ENCODE measurements around the gene SLC26A3. TPM values are rescaled to one million over a fixed set of nuclear protein-coding genes. Genes with fewer than 3 reads are reported as not detected.
A peak's percentile ranks its signal among the peaks of the same experiment; 100 is the strongest.

SLC26A3 gene
- total and polyA plus RNA-seq, 2 experiments from 2014 or later: not detected

GRCh38 chr7:107811934-107812333 is 8.9 kb upstream of the SLC26A3 start:
- H4K20me1 ChIP-seq (replicated peaks; ENCODE audit: insufficient read depth): no peaks in the 10 kb centered on the region
- no peaks in the 10 kb centered on the region for H3K36me3 ChIP-seq (ENCODE audit: insufficient read depth)
- H3K27me3 ChIP-seq (ENCODE audit: insufficient read depth): no peaks in the 10 kb centered on the region
- DNase-seq (ENCODE audit: low spot score) (no peak), ATAC-seq (no peak)
- H3K4me1 ChIP-seq (ENCODE audit: insufficient read depth): no peaks in the 10 kb centered on the region
- H2AFZ ChIP-seq: no peak overlapping the region
- no peak overlapping the region for H3K4me3 ChIP-seq
- no peaks in the 10 kb centered on the region for H3F3A ChIP-seq (replicated peaks; ENCODE audit: low read depth)
- no peak overlapping the region for H3K27ac ChIP-seq (ENCODE audit: low read depth)
- H3K27ac Mint-ChIP-seq: no peak overlapping the region
- no peak overlapping the region for H3K4me3 Mint-ChIP-seq
- no peaks in the 10 kb centered on the region for H3K36me3 Mint-ChIP-seq (ENCODE audit: low read depth)
- no peaks in the 10 kb centered on the region for H3K9me3 Mint-ChIP-seq
- TF ChIP-seq POLR2AphosphoS5 (IDR thresholded peaks at IDR 0.05; ENCODE audit: low read depth) (no peak), JUNB (IDR thresholded peaks at IDR 0.05; ENCODE audit: unreplicated experiment) (no peak), ZNF331 (CRISPR knock-in tag; IDR thresholded peaks at IDR 0.05; ENCODE audit: low read depth) (no peak)
- H3K27me3 Mint-ChIP-seq (ENCODE audit: insufficient read depth, low read depth, poor library complexity): peaks cover 2% of the 10 kb centered on the region
- H3K4me2 ChIP-seq: no peak overlapping the region
- no peaks in the 10 kb centered on the region for H3K79me2 ChIP-seq (replicated peaks; ENCODE audit: insufficient read depth)
- H3K4me1 Mint-ChIP-seq: no peaks in the 10 kb centered on the region
- no peaks in the 10 kb centered on the region for H3K9me2 ChIP-seq (ENCODE audit: insufficient read depth)

DNA sequence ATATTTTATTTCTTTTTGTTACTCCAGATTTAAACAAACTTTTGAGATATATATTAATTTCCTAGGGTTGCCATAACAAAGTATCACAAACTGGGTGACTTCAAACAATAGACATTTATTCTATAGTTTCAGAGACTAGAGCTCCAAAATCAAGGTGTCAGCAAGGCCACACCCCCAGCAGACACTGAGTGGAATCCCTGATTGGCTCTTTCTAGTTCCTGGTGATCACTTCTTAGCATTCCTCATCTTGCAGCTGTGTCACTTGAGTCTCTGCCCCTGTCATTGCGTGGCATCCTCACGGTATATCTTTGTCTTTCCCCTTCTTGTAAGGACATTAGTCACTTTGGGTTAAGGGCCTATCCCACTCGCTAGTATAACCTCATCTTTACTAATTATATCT is 7.6 kb upstream of the SLC26A3 start:
- Mint-ChIP-seq H3K27me3 (ENCODE audit: insufficient read depth, low read depth, poor library complexity) (peaks cover 2% of the 10 kb centered on the region), H3K4me1 (no peaks in the 10 kb centered on the region), H3K36me3 (ENCODE audit: low read depth) (no peaks in the 10 kb centered on the region), H3K4me3 (no peak overlapping the region), H3K27ac (no peak overlapping the region), H3K9me3 (no peaks in the 10 kb centered on the region)
- H3K4me1 ChIP-seq (ENCODE audit: insufficient read depth): no peaks in the 10 kb centered on the region
- DNase-seq (ENCODE audit: low spot score): peak; percentile 19
- H3K4me3 ChIP-seq: no peak overlapping the region
- no peaks in the 10 kb centered on the region for H3K36me3 ChIP-seq (ENCODE audit: insufficient read depth)
- no peak overlapping the region for H3K4me2 ChIP-seq
- TF ChIP-seq ZNF331 (CRISPR knock-in tag; IDR thresholded peaks at IDR 0.05; ENCODE audit: low read depth) (no peak), ETS1 (IDR thresholded peaks at IDR 0.05) (no peak), REST (IDR thresholded peaks at IDR 0.05; ENCODE audit: unreplicated experiment) (no peak), CTCF (conservative IDR thresholded peaks at IDR 0.05; ENCODE audit: low read depth in 2 of 2) (no peak), EZH2phosphoT487 (IDR thresholded peaks at IDR 0.05; ENCODE audit: unreplicated experiment) (no peak)
- no peaks in the 10 kb centered on the region for H3K9me2 ChIP-seq (ENCODE audit: insufficient read depth)
- ATAC-seq: peak; percentile 58
- H3F3A ChIP-seq (replicated peaks; ENCODE audit: low read depth): no peaks in the 10 kb centered on the region
- H3K27ac ChIP-seq (ENCODE audit: low read depth): no peak overlapping the region
- no peaks in the 10 kb centered on the region for H4K20me1 ChIP-seq (replicated peaks; ENCODE audit: insufficient read depth)
- no peaks in the 10 kb centered on the region for H3K79me2 ChIP-seq (replicated peaks; ENCODE audit: insufficient read depth)
- no peak overlapping the region for H2AFZ ChIP-seq
- no peaks in the 10 kb centered on the region for H3K27me3 ChIP-seq (ENCODE audit: insufficient read depth)
